SU-DHL-6 (cell line): ENCODE measurements around the gene KRT25.

Experiments
- H2AFZ ChIP-seq: fragments of 200-600 bp; sonication (generic); 2 replicates; pipeline ENCODE4 v1.6.1; 2014; ENCODE audit warnings: low read depth, mild to moderate bottlenecking, moderate library complexity, mixed read lengths, antibody characterized with exemption, low read length; ENCODE audit not compliant: severe bottlenecking
- H3F3A ChIP-seq: fragments of 200-600 bp; shearing (Covaris generic); 2 replicates; pipeline ENCODE4 v1.6.0; 2016; ENCODE audit warnings: antibody characterized with exemption, mild to moderate bottlenecking; ENCODE audit not compliant: insufficient read depth
- H3K27ac ChIP-seq: fragments of 200-600 bp; sonication (generic); 2 replicates; pipeline ENCODE4 v1.5.1; 2016; ENCODE audit warnings: low read depth, mild to moderate bottlenecking, low read length, moderate library complexity, mixed read lengths
- H3K27me3 ChIP-seq: fragments of 200-600 bp; sonication (generic), shearing (Covaris generic); 2 replicates; pipeline ENCODE4 v1.6.0; 2014; ENCODE audit warnings: mild to moderate bottlenecking, low read length
- H3K36me3 ChIP-seq: fragments of 200-600 bp; sonication (generic); 2 replicates; pipeline ENCODE4 v1.6.1; 2014; ENCODE audit warnings: mild to moderate bottlenecking, low read length, mixed read lengths
- H3K4me2 ChIP-seq: fragments of 300-600, 200-600 bp; shearing (Covaris generic), sonication (generic); 2 replicates; pipeline ENCODE4 v1.6.0; 2014; ENCODE audit warnings: low read length, low read depth, mild to moderate bottlenecking; ENCODE audit not compliant: poor library complexity, severe bottlenecking
- H3K4me3 ChIP-seq: fragments of 200-600 bp; sonication (generic); 2 replicates; pipeline ENCODE4 v1.5.1; 2014; ENCODE audit warnings: antibody characterized with exemption, low read length, mild to moderate bottlenecking, mixed read lengths; ENCODE audit not compliant: insufficient read depth, poor library complexity, severe bottlenecking
- H3K79me2 ChIP-seq: fragments of 200-600 bp; sonication (generic); 2 replicates; pipeline ENCODE4 v1.6.1; 2014; ENCODE audit warnings: mild to moderate bottlenecking, low read length, moderate library complexity; ENCODE audit not compliant: insufficient read depth
- H3K9ac ChIP-seq: fragments of 200-600 bp; sonication (generic); 2 replicates; pipeline ENCODE4 v1.7.0; 2014; ENCODE audit warnings: mild to moderate bottlenecking, low read length
- H3K9me2 ChIP-seq: fragments of 200-600 bp; sonication (generic); replicated peaks from 2 replicates; pipeline ENCODE4 v1.6.1; 2014; ENCODE audit warnings: low read length; ENCODE audit not compliant: insufficient read depth
- H3K9me3 ChIP-seq: fragments of 200-600 bp; sonication (generic); 2 replicates; pipeline ENCODE4 v1.6.1; 2014; ENCODE audit warnings: low read length, mixed read lengths; ENCODE audit not compliant: insufficient read depth
- H4K20me1 ChIP-seq: fragments of 200-600 bp; sonication (generic); 2 replicates; pipeline ENCODE4 v1.6.1; 2014; ENCODE audit warnings: low read depth, mild to moderate bottlenecking, antibody characterized with exemption, low read length, moderate library complexity, mixed read lengths
- CTCF ChIP-seq: fragments of 200-600 bp; sonication (generic); IDR thresholded peaks from one replicate; pipeline ENCODE4 v1.5.1; 2017; ENCODE audit warnings: antibody characterized with exemption, mild to moderate bottlenecking, low read length, moderate library complexity; ENCODE audit not compliant: insufficient read depth, poor library complexity, severe bottlenecking
- EZH2phosphoT487 ChIP-seq: fragments of 200-600 bp; sonication (generic), shearing (Covaris generic); conservative IDR thresholded peaks from 2 replicates; pipeline ENCODE4 v1.6.1; 2018; ENCODE audit warnings: mild to moderate bottlenecking, antibody characterized with exemption, low read length, moderate library complexity, mixed read lengths

Gene KRT25

GRCh38 chr17:40763752-40764151 lies 8.6 kb upstream of the KRT25 start:
- no peaks in the 10 kb centered on the region for H3K79me2 ChIP-seq

GRCh38 chr17:40760105-40761016 lies 5.2 kb upstream of the KRT25 start:
- H3K9me3 ChIP-seq, result peaks cover 20% of the 10 kb centered on the region; the same call in 1 of the 2 replicates

More at GRCh38 chr17:40763752-40764151, 8.6 kb upstream of the KRT25 start:
- Histone ChIP-seq H3K9me2 (no peaks in the 10 kb centered on the region), H3K9me3 (peaks cover 20% of the 10 kb centered on the region; the same call in 1 of the 2 replicates), H3K4me3 (no peak overlapping the region), H2AFZ (no peak overlapping the region), H3K27ac (no peak overlapping the region), H3F3A (no peaks in the 10 kb centered on the region), H3K36me3 (no peaks in the 10 kb centered on the region), H3K9ac (no peak overlapping the region), H4K20me1 (no peaks in the 10 kb centered on the region), H3K4me2 (no peak overlapping the region), H3K27me3 (no peaks in the 10 kb centered on the region)
- TF ChIP-seq CTCF, result no peak
- no peak for TF ChIP-seq EZH2phosphoT487

GRCh38 chr17:40753804-40754203 lies 1.3 kb downstream of the KRT25 start:
- H2AFZ ChIP-seq, result no peak overlapping the region
- no peaks in the 10 kb centered on the region; the same call in 1 of the 2 replicates for H3K27me3 ChIP-seq
- no peak overlapping the region for H3K27ac ChIP-seq
- H3F3A ChIP-seq, result no peaks in the 10 kb centered on the region
- no peak for TF ChIP-seq EZH2phosphoT487
- no peak for TF ChIP-seq CTCF
- no peak overlapping the region for H3K4me3 ChIP-seq
- H4K20me1 ChIP-seq, result no peaks in the 10 kb centered on the region
- no peaks in the 10 kb centered on the region for H3K36me3 ChIP-seq
- H3K9me2 ChIP-seq, result no peaks in the 10 kb centered on the region
- no peak overlapping the region for H3K9ac ChIP-seq
- no peak overlapping the region for H3K4me2 ChIP-seq
- H3K79me2 ChIP-seq, result no peaks in the 10 kb centered on the region
- no peaks in the 10 kb centered on the region for H3K9me3 ChIP-seq

More at GRCh38 chr17:40760105-40761016, 5.2 kb upstream of the KRT25 start:
- Histone ChIP-seq H3K27me3 (no peaks in the 10 kb centered on the region), H4K20me1 (no peaks in the 10 kb centered on the region), H3K9me2 (no peaks in the 10 kb centered on the region), H3K9ac (no peak overlapping the region), H3K79me2 (no peaks in the 10 kb centered on the region), H3F3A (no peaks in the 10 kb centered on the region), H3K4me2 (no peak overlapping the region), H3K4me3 (no peak overlapping the region), H2AFZ (no peak overlapping the region), H3K27ac (no peak overlapping the region), H3K36me3 (no peaks in the 10 kb centered on the region)
- no peak for TF ChIP-seq CTCF
- no peak for TF ChIP-seq EZH2phosphoT487
